ENCODE data around the gene LYRM9. TPM values are rescaled to one million over a fixed set of nuclear protein-coding genes. Genes with fewer than 3 reads are reported as not detected.
A peak's percentile ranks its signal among the peaks of the same experiment; 100 is the strongest.
"Not testable (repeated sequence)": the region's sequence is repeated elsewhere in the genome, so short reads cannot be mapped to it uniquely, and the experiment has no call there.

LYRM9 gene
- total RNA-seq, 1 experiment from 2014 or later: 0.64 TPM

DNA sequence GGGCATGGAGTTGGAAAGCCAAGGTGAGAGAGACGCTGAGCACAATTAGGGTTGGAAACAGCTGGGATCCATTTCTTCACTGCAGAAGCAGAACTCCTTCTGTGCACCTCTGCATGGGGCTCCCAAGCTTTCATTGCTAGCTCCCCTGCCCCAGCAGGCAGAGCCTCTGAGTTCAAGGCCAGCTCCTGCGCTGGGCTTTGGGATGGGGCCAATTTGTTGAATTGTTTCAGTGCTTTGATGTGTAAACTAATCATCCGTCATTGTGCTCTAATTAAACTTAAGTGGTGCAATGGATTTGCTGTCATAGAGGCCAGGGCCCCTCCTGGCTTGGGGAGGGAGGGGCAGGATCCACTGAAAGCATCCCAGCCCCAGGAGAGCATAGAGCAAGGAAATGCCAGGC lies 13.5 kb upstream of the LYRM9 start:
- no peak for DNase-seq (ENCODE audit: low spot score)

GRCh38 chr17:27906226-27906580 lies 13.0 kb upstream of the LYRM9 start:
- no peak for DNase-seq (ENCODE audit: low spot score)

DNA sequence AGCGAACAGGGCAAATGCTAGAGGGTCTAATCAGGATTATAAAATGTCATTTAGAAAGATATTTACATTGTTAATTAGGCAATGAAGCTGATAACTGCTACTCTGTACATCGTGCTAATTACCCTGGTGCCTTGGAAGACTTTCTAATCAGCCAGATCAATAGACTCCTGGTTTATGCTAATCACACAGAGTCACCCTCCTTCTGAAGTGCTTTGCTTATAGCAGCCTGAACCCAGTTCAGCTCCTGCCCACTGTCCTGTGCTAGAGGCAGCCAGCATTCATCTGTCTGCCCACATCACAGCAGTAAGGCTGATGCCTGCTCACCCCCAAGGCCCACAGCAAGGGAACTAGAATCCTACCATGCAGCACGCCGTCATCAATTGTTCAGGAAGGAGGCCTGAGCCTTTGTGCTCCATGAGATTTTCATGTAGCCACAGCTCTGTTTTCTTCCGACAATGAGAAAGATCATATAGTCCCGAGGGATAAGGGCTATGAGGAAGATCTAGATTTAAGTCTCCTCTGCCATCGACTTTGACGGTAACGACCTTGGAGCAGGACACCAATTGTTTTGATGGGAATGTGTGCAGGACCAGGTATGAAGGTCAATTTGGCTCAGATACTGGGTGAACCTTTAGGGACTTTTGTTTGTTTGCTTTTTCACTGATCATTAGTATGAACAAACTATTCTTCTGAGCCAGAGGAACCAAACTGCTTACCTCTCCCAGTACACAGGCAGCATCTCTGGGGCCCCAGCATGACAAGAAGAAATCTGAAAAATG lies 12.5 kb upstream of the LYRM9 start:
- no peak for DNase-seq (ENCODE audit: low spot score)

DNA sequence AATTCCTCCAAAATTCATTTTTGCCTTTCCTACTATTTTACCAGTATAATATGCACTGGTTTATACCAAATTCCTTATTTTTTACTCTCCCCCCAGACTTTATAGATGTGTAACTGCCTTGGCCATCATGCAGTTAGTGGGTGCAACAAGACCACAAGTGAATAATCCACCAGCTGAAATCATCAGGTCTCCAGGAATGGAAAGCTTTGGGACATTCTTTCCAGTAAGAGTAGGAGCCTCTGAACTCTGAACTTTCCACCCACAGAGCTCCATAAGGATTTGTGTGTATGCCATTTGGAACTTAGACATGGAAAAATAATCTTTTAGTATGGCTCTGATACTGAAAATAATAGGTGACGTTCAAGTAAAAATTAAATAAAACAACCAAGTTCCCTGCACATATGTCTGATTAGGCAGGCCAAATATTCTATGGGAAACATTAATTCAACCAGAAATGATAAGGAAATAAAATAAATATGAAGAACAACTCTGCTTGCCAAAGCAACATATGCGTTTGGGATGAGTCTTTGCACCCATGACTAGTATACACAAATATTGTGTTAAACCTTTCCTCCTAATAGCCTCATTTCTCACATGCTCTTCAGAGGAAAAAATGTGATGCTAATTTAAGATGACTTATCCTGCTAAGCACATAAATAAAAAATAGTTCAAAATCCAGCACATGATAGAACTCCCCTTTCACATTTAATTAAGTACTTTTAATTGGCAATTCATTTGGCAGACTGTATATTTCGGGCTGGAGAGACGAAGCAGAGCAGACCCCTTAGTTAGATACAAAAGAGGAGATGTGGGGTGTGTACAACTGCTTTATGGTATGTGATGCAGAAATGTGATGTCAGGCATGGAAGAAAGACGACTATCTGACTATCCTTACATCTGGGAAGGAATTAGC lies 11.6 kb upstream of the LYRM9 start:
- DNase-seq (ENCODE audit: low spot score): no peak

DNA sequence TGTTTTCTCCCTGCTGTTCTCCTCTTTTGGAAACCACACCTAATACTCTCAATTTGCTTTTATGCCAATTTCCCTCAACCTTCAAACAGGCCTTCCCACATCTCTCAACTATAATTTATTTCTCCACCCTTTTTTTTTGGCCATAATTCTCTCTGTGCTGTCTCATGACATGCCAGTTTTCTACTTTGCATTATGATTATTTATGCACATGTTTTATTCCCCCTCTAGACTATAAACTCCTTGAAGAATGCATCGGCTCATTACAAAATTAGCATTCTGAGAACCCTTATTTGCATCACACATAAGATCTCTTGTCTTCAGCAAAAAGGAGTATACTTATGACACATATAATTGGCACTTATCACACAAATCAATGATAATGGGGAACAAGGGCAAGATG lies 10.9 kb upstream of the LYRM9 start:
- no peak for DNase-seq (ENCODE audit: low spot score)

- no peak for DNase-seq (ENCODE audit: low spot score)
These were observed 6.4 kb upstream of the LYRM9 start for GRCh38 chr17:27899525-27899924.

- no peak for DNase-seq (ENCODE audit: low spot score)
These were observed 4.9 kb upstream of the LYRM9 start for GRCh38 chr17:27898096-27898495.

DNA sequence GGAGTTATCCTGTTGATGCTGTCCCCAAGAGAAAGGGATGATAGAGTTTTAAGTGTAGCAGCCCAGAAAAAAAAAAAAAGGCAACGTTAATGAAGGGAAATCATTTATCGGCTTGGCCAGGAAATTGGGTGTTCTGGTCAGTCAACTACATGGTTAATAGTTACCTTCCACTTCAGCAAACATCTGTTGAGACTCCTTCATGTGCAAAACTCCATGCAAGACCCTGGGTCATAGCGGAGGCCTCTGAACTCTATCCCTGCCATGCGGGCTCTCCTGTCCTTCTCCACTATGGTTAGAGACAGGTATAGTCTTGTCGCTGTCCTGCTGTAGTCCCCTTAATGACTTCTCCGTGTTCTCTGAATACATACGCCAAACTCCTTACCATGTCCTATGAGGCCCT lies 3.5 kb upstream of the LYRM9 start:
- DNase-seq (ENCODE audit: low spot score): no peak

- no peak for DNase-seq (ENCODE audit: low spot score)
These were observed 2.9 kb upstream of the LYRM9 start for GRCh38 chr17:27895940-27896535.

GRCh38 chr17:27895123-27895895 lies 2.1 kb upstream of the LYRM9 start:
- DNase-seq (ENCODE audit: low spot score): no peak

DNA sequence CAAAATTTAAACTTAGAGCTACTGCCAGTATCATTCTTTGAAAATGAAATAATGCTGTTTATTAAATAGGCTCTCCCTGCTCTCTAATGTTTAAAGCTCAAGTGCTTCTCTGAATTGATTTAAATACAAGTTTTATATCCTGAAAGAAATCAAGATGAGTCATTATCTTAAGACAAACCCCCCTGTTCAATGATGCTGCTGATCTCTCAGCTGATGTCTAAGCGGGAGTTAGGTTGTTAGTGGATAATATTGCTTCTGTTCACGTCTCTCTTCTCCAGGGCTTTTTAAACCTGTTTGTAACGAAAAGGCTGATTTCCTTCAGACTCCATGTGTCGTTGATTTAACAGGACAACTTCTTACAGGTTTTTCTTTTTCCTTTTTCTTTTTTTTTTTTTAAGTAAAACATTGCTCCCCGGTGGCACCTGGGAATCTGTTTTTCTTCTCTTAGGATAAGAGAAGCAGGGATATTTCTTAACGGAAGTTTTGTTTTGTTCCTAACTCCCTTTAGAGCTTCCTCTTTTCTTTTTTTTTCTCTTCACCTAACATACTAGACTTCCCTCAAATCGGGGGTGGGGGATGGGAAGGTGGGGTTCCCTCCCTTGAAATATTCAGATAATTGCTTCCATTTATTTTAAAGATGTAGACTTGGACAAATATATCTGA lies 807 bp upstream of the LYRM9 start:
- no peak for DNase-seq (ENCODE audit: low spot score)

DNA sequence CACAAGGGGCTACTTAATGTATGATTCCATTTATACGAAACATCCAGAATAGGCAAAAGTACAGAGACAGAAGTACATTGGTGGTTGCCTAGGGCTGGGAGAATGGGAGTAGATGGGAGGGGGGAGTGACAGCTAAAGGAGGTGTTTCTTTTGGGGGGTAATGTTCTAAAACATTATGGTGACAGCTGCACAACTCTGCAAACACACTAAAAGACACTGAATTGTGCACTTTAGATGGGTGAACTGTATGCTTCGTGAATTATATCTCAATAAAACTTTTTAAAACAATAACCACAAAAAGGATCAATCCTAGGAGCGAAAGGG lies 661 bp downstream of the LYRM9 start:
- DNase-seq (ENCODE audit: low spot score): no peak

DNA sequence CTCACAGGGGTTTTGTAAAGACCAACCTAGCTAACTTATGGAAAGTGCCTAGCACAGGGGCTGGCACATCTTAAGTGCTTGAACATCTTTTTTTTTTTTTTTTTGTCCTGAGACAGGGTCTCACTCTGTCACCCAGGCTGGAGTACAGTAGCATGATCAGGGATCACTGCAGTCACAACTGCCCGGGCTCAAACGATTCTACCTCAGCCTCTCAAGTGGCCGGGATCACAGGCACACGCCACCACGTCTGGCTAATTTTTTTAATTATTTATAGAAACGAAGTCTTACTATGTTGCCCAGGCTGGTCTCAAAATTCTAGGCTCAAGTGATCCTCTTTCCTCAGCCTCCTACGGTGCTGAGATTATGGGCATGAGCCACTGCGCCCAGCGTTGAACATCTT lies 1.3 kb downstream of the LYRM9 start:
- DNase-seq (ENCODE audit: low spot score): no peak

- DNase-seq (ENCODE audit: low spot score): no peak
These were observed 3.4 kb downstream of the LYRM9 start for GRCh38 chr17:27889711-27890251.

DNA sequence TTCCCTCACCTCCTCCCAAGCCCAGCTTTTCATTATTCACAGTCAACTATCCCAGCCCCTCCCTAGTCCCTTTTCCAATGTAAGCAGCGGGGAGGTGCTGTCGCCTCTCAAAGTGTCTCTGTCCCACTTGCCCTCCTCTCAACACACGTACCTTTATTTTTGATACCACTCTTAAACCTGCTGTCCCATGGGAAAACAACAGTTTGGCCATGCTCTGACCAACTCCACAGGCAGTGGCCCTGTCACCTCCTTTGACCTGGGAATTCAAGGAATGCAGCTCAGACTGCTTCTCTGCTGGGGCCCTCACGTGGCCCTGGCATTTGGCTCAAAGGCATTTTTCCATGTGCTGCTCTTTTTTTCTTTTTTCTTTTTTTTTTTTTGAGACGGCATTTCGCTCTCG lies 4.2 kb downstream of the LYRM9 start:
- no peak for DNase-seq (ENCODE audit: low spot score)

- DNase-seq (ENCODE audit: low spot score): no peak
These were observed 5.1 kb downstream of the LYRM9 start for GRCh38 chr17:27888067-27888466.

- not testable (repeated sequence) for DNase-seq (ENCODE audit: low spot score)
These were observed 6.7 kb downstream of the LYRM9 start for GRCh38 chr17:27886348-27886906.

GRCh38 chr17:27882162-27882840 lies 10.9 kb downstream of the LYRM9 start:
- no peak for DNase-seq (ENCODE audit: low spot score)

DNA sequence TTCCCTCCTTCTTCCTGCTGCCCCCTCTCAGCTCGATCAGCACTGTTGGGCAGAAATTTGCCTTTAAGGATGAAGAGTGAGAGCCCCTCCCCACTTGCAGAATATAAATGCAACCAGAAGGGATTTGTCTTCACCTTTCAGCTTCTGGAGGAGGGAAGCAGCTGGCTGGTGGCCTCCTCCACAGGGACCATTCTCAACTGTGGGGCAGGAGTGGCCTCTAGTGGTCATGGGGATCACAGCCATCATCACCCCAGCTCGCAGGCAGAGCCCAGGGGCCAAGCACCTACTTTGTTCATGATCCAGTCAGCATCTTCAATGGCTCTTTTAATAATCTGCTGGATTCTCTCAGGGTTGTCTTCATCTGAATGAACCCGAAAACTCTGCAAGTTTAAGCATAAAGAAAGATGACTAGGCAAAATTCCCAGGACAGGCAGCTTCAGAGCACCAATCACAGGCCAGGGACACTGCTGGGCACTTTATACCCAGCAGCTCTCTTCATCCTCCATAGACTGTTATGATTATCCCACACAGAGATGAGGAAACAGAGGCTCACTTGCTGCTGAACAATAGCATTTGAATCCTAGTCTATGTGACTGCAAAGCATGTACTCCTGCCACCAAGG lies 13.1 kb downstream of the LYRM9 start:
- peak; percentile 75 for DNase-seq (ENCODE audit: low spot score)

Measured in HT-29 (cell line).